ENCODE results near the gene LGALS4. TPM values are rescaled to one million over a fixed set of nuclear protein-coding genes. Genes with fewer than 3 reads are reported as not detected.
"Not testable (repeated sequence)": the region's sequence is repeated elsewhere in the genome, so short reads cannot be mapped to it uniquely, and the experiment has no call there.

Gene LGALS4, protein sequence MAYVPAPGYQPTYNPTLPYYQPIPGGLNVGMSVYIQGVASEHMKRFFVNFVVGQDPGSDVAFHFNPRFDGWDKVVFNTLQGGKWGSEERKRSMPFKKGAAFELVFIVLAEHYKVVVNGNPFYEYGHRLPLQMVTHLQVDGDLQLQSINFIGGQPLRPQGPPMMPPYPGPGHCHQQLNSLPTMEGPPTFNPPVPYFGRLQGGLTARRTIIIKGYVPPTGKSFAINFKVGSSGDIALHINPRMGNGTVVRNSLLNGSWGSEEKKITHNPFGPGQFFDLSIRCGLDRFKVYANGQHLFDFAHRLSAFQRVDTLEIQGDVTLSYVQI
- total RNA-seq, result 10 to 100 TPM in 1 of 3 donors, under 1 TPM in 2; 0.80 to 16.4 (median 0.88) TPM

DNA sequence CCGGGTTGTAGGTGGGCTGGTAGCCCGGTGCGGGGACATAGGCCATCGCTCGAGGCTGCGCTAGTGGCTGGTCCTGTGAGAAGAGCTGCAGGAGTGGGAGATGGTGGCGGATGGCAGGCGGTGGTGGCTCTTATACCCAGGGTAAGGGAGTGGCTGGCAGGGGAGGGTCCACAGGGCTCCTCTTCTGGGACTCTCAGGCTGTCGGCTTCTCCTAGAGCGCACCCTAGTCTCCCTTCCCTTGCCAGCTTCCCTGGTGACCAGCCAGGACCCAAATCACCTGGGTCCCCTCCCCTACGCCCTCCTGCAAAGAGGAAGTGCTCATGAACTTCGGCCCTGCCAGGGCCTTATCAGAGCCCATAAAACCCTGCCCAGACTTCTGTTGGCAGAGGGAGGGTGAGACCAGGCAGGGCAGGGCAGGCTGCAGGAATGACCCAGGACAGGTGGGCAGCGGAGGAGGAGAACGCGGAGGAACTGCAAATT is at the start of gene LGALS4:
Gene LGALS4 (minus strand): TSS at position 105 of the 480 bp plus-strand sequence. CDS start 59 bp downstream, at position 46.
- Histone ChIP-seq H3K4me1 (no peaks in the 10 kb centered on the region), H3K4me3 (no peak within 1 kb of the TSS), H3K27me3 (no peaks in the 10 kb centered on the region), H3K36me3 (peaks cover 5% of the 10 kb centered on the region), H3K27ac (no peak within 1 kb of the TSS), H3K9me3 (no peaks in the 10 kb centered on the region)
- TF ChIP-seq, protein P1, sequence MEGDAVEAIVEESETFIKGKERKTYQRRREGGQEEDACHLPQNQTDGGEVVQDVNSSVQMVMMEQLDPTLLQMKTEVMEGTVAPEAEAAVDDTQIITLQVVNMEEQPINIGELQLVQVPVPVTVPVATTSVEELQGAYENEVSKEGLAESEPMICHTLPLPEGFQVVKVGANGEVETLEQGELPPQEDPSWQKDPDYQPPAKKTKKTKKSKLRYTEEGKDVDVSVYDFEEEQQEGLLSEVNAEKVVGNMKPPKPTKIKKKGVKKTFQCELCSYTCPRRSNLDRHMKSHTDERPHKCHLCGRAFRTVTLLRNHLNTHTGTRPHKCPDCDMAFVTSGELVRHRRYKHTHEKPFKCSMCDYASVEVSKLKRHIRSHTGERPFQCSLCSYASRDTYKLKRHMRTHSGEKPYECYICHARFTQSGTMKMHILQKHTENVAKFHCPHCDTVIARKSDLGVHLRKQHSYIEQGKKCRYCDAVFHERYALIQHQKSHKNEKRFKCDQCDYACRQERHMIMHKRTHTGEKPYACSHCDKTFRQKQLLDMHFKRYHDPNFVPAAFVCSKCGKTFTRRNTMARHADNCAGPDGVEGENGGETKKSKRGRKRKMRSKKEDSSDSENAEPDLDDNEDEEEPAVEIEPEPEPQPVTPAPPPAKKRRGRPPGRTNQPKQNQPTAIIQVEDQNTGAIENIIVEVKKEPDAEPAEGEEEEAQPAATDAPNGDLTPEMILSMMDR (IDR thresholded peaks at IDR 0.05), result no peak
- no peak for TF ChIP-seq POLR2A (IDR thresholded peaks at IDR 0.05)
- DNase-seq (ENCODE audit: low spot score in 2 of 2), result no peak
- intact Hi-C loops (cut with DNase I; ENCODE audit: low total_unique reads), result no loop called here

DNA sequence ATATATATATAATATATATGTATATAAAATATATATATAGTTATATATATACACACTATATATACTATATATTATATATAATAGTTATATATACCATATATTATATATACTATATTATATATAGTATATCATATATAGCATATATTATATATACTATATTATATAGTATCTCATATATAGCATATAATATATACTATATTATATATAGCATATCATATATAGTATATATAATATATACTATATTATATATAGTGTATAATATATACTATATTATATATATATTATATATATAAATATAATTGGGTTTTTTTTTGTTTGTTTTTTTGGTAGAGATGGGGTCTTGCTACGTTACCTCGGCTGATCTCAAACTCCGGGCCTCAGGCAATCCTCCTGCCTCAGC is 48.6 kb upstream of the LGALS4 start:
- no peaks in the 10 kb centered on the region for H3K27me3 ChIP-seq
- H3K4me3 ChIP-seq, result no peak overlapping the region
- DNase-seq (ENCODE audit: low spot score in 2 of 2), result no peak
- intact Hi-C loops (cut with DNase I; ENCODE audit: low total_unique reads), result no loop called here
- TF ChIP-seq POLR2AphosphoS5 (IDR thresholded peaks at IDR 0.05) (no peak), POLR2A (IDR thresholded peaks at IDR 0.05) (no peak)
- TF ChIP-seq, protein P1 (IDR thresholded peaks at IDR 0.05), result no peak
- no peaks in the 10 kb centered on the region for H3K9me3 ChIP-seq
- no peaks in the 10 kb centered on the region for H3K4me1 ChIP-seq
- no peaks in the 10 kb centered on the region for H3K36me3 ChIP-seq
- H3K27ac ChIP-seq, result no peak overlapping the region

DNA sequence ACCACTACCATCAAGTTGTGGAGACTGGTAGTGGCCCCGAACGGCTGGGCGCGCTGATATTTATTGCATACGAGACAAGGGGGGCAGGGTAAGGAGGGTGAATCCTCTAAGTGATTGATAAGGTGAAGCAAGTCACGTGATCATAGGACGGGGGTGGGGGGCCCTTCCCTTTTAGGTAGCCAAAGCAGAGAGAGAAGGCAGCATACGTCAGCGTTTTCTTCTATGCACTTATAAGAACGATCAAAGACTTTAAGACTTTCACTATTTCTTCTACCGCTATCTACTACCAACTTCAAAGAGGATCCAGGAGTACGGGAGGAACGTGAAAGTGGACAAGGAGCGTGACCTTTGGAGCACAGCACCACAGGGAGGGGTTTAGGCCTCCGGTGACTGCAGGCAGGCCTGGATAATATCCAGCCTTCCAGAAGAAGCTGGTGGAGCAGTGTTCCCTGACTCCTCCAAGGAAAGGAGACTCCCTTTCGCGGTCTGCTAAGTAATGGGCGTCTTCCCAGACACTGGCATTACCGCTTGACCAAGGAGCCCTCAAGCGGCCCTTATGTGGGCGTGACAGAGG is 47.0 kb upstream of the LGALS4 start:
- H3K27me3 ChIP-seq; H3K36me3 ChIP-seq; H3K9me3 ChIP-seq; H3K4me3 ChIP-seq; intact Hi-C loops (cut with DNase I; ENCODE audit: low total_unique reads); H3K4me1 ChIP-seq; H3K27ac ChIP-seq; DNase-seq (ENCODE audit: low spot score in 2 of 2): not testable (repeated sequence)

DNA sequence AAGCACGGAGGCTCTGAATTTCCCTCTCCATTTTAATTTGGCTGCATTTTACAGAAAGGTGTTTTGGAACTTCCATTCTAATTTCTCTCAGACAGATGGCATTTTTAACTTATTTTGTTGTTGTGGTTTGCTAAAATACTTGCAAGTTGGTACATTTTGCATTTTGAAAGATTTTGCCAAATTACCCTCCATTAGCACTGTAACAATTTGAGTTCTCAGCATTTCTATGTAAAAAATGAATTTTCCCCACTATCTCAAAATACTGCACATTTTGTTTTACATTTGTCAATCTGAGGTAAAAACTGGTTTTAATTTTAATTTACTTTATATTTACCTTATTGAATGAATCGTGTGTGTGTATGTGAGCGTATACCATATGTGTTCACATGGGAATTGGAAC is 44.1 kb upstream of the LGALS4 start:
- Histone ChIP-seq H3K27me3 (no peaks in the 10 kb centered on the region), H3K4me3 (no peak overlapping the region), H3K9me3 (no peaks in the 10 kb centered on the region), H3K27ac (no peak overlapping the region), H3K36me3 (no peaks in the 10 kb centered on the region), H3K4me1 (no peaks in the 10 kb centered on the region)
- intact Hi-C loops (cut with DNase I; ENCODE audit: low total_unique reads), result no loop called here
- TF ChIP-seq POLR2AphosphoS5 (IDR thresholded peaks at IDR 0.05) (no peak), POLR2A (IDR thresholded peaks at IDR 0.05) (no peak)
- TF ChIP-seq, protein P1 (IDR thresholded peaks at IDR 0.05), result no peak
- no peak for DNase-seq (ENCODE audit: low spot score in 2 of 2)

DNA sequence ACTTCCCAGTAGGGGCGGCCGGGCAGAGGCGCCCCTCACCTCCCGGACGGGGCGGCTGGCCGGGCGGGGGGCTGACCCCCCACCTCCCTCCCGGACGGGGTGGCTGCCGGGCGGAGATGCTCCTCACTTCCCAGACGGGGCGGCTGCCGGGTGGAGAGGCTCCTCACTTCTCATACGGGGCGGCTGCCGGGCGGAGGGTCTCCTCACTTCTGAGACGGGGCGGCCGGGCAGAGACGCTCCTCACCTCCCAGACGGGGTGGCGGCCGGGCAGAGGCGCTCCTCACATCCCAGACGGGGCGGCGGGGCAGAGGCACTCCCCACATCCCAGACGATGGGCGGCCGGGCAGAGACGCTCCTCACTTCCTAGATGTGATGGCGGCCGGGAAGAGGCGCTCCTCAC is 43.0 kb upstream of the LGALS4 start:
- DNase-seq (ENCODE audit: low spot score in 2 of 2); H3K27ac ChIP-seq; H3K4me3 ChIP-seq; H3K27me3 ChIP-seq; H3K9me3 ChIP-seq; H3K4me1 ChIP-seq; H3K36me3 ChIP-seq; intact Hi-C loops (cut with DNase I; ENCODE audit: low total_unique reads): not testable (repeated sequence)

DNA sequence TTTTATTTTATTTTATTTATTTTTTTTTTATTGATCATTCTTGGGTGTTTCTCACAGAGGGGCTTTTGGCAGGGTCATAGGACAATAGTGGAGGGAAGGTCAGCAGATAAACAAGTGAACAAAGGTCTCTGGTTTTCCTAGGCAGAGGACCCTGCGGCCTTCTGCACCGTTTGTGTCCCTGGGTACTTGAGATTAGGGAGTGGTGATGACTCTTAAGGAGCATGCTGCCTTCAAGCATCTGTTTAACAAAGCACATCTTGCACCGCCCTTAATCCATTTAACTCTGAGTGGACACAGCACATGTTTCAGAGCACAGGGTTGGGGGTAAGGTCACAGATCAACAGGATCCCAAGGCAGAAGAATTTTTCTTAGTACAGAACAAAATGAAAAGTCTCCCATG is 42.2 kb upstream of the LGALS4 start:
- H3K36me3 ChIP-seq; H3K9me3 ChIP-seq; H3K4me3 ChIP-seq; H3K27ac ChIP-seq; intact Hi-C loops (cut with DNase I; ENCODE audit: low total_unique reads); H3K27me3 ChIP-seq; DNase-seq (ENCODE audit: low spot score in 2 of 2); H3K4me1 ChIP-seq: not testable (repeated sequence)
